ENCODE measurements around the gene BTBD9. TPM values are rescaled to one million over a fixed set of nuclear protein-coding genes. Genes with fewer than 3 reads are reported as not detected.
A peak's percentile ranks its signal among the peaks of the same experiment; 100 is the strongest.

BTBD9 gene
- total and polyA plus RNA-seq, 2 experiments from 2014 or later, result 10.0 to 13.7 TPM

- Histone ChIP-seq H3K4me2 (ENCODE audit: unreplicated experiment) (no peak overlapping the region), H3K9me2 (ENCODE audit: insufficient read depth) (no peaks in the 10 kb centered on the region), H3K9ac (no peak overlapping the region), H3K27me3 (replicated peaks; ENCODE audit: insufficient read depth) (no peaks in the 10 kb centered on the region), H3K4me3 (no peak overlapping the region), H3F3A (ENCODE audit: insufficient read depth) (0 out of 2 replicates have a peak, but pooled peaks cover 5% of the 10 kb centered on the region), H2AFZ (no peak overlapping the region), H3K36me3 (ENCODE audit: low read depth) (no peaks in the 10 kb centered on the region), H4K20me1 (ENCODE audit: insufficient read depth) (no peaks in the 10 kb centered on the region), H3K9me3 (ENCODE audit: low read depth) (no peaks in the 10 kb centered on the region), H3K27ac (peak overlapping the region; percentile 37; the same call in 1 of the 2 replicates), H3K4me1 (ENCODE audit: insufficient read depth) (peaks cover 21% of the 10 kb centered on the region), H3K79me2 (ENCODE audit: insufficient read depth) (no peaks in the 10 kb centered on the region)
- in situ Hi-C loops (cut with MboI), result no loop called here
- peak; percentile 23 for DNase-seq
- WGBS, 2 experiments (ENCODE audit: low coverage in 1 of 2, low lambda C conversion rate in 2 of 2, missing lambda C conversion rate in 2 of 2), result 96 to 100% methylated on average over 2 of the region's 2 CpGs
- TF ChIP-seq EZH2 (IDR thresholded peaks at IDR 0.05; ENCODE audit: insufficient read depth, poor library complexity, severe bottlenecking), result no peak
- no peak for TF ChIP-seq EZH2phosphoT487 (IDR thresholded peaks at IDR 0.05; ENCODE audit: insufficient read depth, low read depth)
Observed at GRCh38 chr6:38387461-38387860, 252.3 kb downstream of the BTBD9 start.

GRCh38 chr6:38378801-38379200 lies 260.9 kb downstream of the BTBD9 start:
- in situ Hi-C loops (cut with MboI), result no loop called here
- no peak overlapping the region for H3K4me2 ChIP-seq (ENCODE audit: unreplicated experiment)
- DNase-seq, result no peak
- H3K27me3 ChIP-seq (replicated peaks; ENCODE audit: insufficient read depth), result no peaks in the 10 kb centered on the region
- H3K79me2 ChIP-seq (ENCODE audit: insufficient read depth), result no peaks in the 10 kb centered on the region
- no peaks in the 10 kb centered on the region for H4K20me1 ChIP-seq (ENCODE audit: insufficient read depth)
- no peak overlapping the region for H2AFZ ChIP-seq
- WGBS, 2 experiments (ENCODE audit: low coverage in 1 of 2, low lambda C conversion rate in 2 of 2, missing lambda C conversion rate in 2 of 2), result 91 to 95% methylated on average over 7 of the region's 7 CpGs
- H3K27ac ChIP-seq, result no peak overlapping the region
- no peaks in the 10 kb centered on the region for H3K9me3 ChIP-seq (ENCODE audit: low read depth)
- TF ChIP-seq EZH2phosphoT487 (IDR thresholded peaks at IDR 0.05; ENCODE audit: insufficient read depth, low read depth) (no peak), EZH2 (IDR thresholded peaks at IDR 0.05; ENCODE audit: insufficient read depth, poor library complexity, severe bottlenecking) (no peak)
- no peaks in the 10 kb centered on the region for H3K9me2 ChIP-seq (ENCODE audit: insufficient read depth)
- no peaks in the 10 kb centered on the region for H3K36me3 ChIP-seq (ENCODE audit: low read depth)
- H3K4me1 ChIP-seq (ENCODE audit: insufficient read depth), result no peaks in the 10 kb centered on the region
- no peak overlapping the region for H3K4me3 ChIP-seq
- no peak overlapping the region for H3K9ac ChIP-seq
- no peaks in the 10 kb centered on the region for H3F3A ChIP-seq (ENCODE audit: insufficient read depth)

- WGBS, 2 experiments (ENCODE audit: low coverage in 1 of 2, low lambda C conversion rate in 2 of 2, missing lambda C conversion rate in 2 of 2), result 88 to 93% methylated on average over 2 of the region's 2 CpGs
- H3K9me2 ChIP-seq (ENCODE audit: insufficient read depth), result no peaks in the 10 kb centered on the region
- H2AFZ ChIP-seq, result no peak overlapping the region
- TF ChIP-seq EZH2 (IDR thresholded peaks at IDR 0.05; ENCODE audit: insufficient read depth, poor library complexity, severe bottlenecking) (no peak), EZH2phosphoT487 (IDR thresholded peaks at IDR 0.05; ENCODE audit: insufficient read depth, low read depth) (no peak)
- H4K20me1 ChIP-seq (ENCODE audit: insufficient read depth), result no peaks in the 10 kb centered on the region
- H3K4me3 ChIP-seq, result no peak overlapping the region
- no peaks in the 10 kb centered on the region for H3F3A ChIP-seq (ENCODE audit: insufficient read depth)
- no peaks in the 10 kb centered on the region for H3K27me3 ChIP-seq (replicated peaks; ENCODE audit: insufficient read depth)
- no peak overlapping the region for H3K4me2 ChIP-seq (ENCODE audit: unreplicated experiment)
- H3K27ac ChIP-seq, result no peak overlapping the region
- no peaks in the 10 kb centered on the region for H3K36me3 ChIP-seq (ENCODE audit: low read depth)
- no peak for DNase-seq
- H3K9ac ChIP-seq, result no peak overlapping the region
- H3K79me2 ChIP-seq (ENCODE audit: insufficient read depth), result no peaks in the 10 kb centered on the region
- in situ Hi-C loops (cut with MboI), result no loop called here
- H3K4me1 ChIP-seq (ENCODE audit: insufficient read depth), result no peaks in the 10 kb centered on the region
- no peaks in the 10 kb centered on the region for H3K9me3 ChIP-seq (ENCODE audit: low read depth)
Observed at GRCh38 chr6:38375937-38376336, 263.8 kb downstream of the BTBD9 start.

- Histone ChIP-seq H3K79me2 (ENCODE audit: insufficient read depth) (no peaks in the 10 kb centered on the region), H3K4me2 (ENCODE audit: unreplicated experiment) (no peak overlapping the region), H3K4me1 (ENCODE audit: insufficient read depth) (no peaks in the 10 kb centered on the region), H3F3A (ENCODE audit: insufficient read depth) (no peaks in the 10 kb centered on the region), H3K9me2 (ENCODE audit: insufficient read depth) (no peaks in the 10 kb centered on the region), H3K27ac (no peak overlapping the region), H3K4me3 (no peak overlapping the region), H3K36me3 (ENCODE audit: low read depth) (no peaks in the 10 kb centered on the region), H4K20me1 (ENCODE audit: insufficient read depth) (no peaks in the 10 kb centered on the region), H3K27me3 (replicated peaks; ENCODE audit: insufficient read depth) (no peaks in the 10 kb centered on the region), H3K9me3 (ENCODE audit: low read depth) (no peaks in the 10 kb centered on the region), H2AFZ (no peak overlapping the region), H3K9ac (no peak overlapping the region)
- TF ChIP-seq EZH2phosphoT487 (IDR thresholded peaks at IDR 0.05; ENCODE audit: insufficient read depth, low read depth) (no peak), EZH2 (IDR thresholded peaks at IDR 0.05; ENCODE audit: insufficient read depth, poor library complexity, severe bottlenecking) (no peak)
- 95 to 98% methylated on average over 1 of the region's 1 CpG for WGBS, 2 experiments (ENCODE audit: low coverage in 1 of 2, low lambda C conversion rate in 2 of 2, missing lambda C conversion rate in 2 of 2)
- no peak for DNase-seq
- in situ Hi-C loops (cut with MboI), result no loop called here
Observed at GRCh38 chr6:38375341-38375740, 264.4 kb downstream of the BTBD9 start.

GRCh38 chr6:38371881-38372280 lies 267.8 kb downstream of the BTBD9 start:
- WGBS, 2 experiments (ENCODE audit: low coverage in 1 of 2, low lambda C conversion rate in 2 of 2, missing lambda C conversion rate in 2 of 2), result 82 to 92% methylated on average over 1 of the region's 1 CpG

More at GRCh38 chr6:38371881-38372280, 267.8 kb downstream of the BTBD9 start:
- Histone ChIP-seq H3K9me3 (ENCODE audit: low read depth) (no peaks in the 10 kb centered on the region), H3K4me2 (ENCODE audit: unreplicated experiment) (no peak overlapping the region), H3K4me3 (no peak overlapping the region), H3K27ac (no peak overlapping the region), H2AFZ (no peak overlapping the region), H3K27me3 (replicated peaks; ENCODE audit: insufficient read depth) (no peaks in the 10 kb centered on the region), H3K9ac (no peak overlapping the region), H3K36me3 (ENCODE audit: low read depth) (no peaks in the 10 kb centered on the region), H3K79me2 (ENCODE audit: insufficient read depth) (no peaks in the 10 kb centered on the region), H3F3A (ENCODE audit: insufficient read depth) (no peaks in the 10 kb centered on the region), H3K9me2 (ENCODE audit: insufficient read depth) (no peaks in the 10 kb centered on the region), H4K20me1 (ENCODE audit: insufficient read depth) (no peaks in the 10 kb centered on the region), H3K4me1 (ENCODE audit: insufficient read depth) (no peaks in the 10 kb centered on the region)
- TF ChIP-seq EZH2 (IDR thresholded peaks at IDR 0.05; ENCODE audit: insufficient read depth, poor library complexity, severe bottlenecking) (no peak), EZH2phosphoT487 (IDR thresholded peaks at IDR 0.05; ENCODE audit: insufficient read depth, low read depth) (no peak)
- in situ Hi-C loops (cut with MboI), result no loop called here
- no peak for DNase-seq

Measured in GM23248 (cell line).